DMS114 treated with DMSO at 0.1 percent for 48 hours (cell line): ENCODE measurements around the gene TLNRD1.

Experiments
- DNase-seq: peaks from one replicate; lab custom pipeline; 2025; ENCODE audit not compliant: unreplicated experiment; lab: John Stamatoyannopoulos, UW

The TLNRD1 gene

DNA sequence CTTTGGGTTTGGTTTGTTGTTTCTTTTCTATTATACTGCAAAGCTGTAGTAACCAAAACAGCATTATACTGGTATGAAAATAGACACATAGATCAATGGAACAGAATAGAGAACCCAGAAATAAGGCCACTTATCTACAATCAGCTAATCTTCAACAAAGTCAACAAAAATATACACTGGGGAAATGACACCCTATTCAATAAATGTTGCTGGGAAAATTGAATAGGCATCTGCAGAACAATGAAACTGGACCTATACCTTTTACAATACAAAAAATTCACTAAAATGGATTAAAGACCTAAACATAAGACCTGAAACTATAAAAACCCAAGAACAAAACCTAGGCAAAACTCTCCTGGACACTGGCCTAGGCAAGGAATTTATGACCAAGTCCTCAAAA, 52.9 kb downstream of the TLNRD1 start:
- no peak for DNase-seq

DNA sequence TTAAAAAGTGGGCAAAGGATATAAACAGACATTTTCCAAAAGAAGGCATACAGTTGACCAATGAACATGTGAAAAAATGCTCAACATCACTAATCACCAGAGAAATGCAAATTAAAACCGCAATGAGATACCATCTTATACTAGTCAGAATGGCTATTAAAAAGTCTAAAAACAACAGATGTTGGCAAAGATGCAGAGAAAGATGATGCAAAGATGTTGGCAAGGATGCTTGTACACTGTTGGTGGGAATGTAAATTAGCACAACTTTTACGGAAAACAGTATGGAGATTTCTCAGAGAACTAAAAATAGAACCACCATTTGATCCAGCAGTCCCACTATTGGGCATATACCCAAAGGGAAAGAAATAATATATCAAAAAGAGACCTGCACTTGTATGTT, 53.5 kb downstream of the TLNRD1 start:
- DNase-seq = no peak
